Measurements from ENCODE around the gene NDUFB6. TPM values are rescaled to one million over a fixed set of nuclear protein-coding genes. Genes with fewer than 3 reads are reported as not detected.

The NDUFB6 gene
- total RNA-seq, 2 donors from 2014 or later, result 53.3 to 77.0 TPM

- DNase-seq, result no peak
- H3K27ac ChIP-seq, result no peak overlapping the region
- H3K36me3 ChIP-seq, result no peaks in the 10 kb centered on the region
- intact Hi-C loops (cut with DNase I), result loop anchor here (5.0 to 10.0 kb wide), 2 partner anchors 45 to 138 kb away; partner anchors contain the start of gene RIGI
- H3K9me3 ChIP-seq, result no peaks in the 10 kb centered on the region
- H3K4me1 ChIP-seq, result peaks cover 9% of the 10 kb centered on the region
- TF ChIP-seq CTCF (IDR thresholded peaks at IDR 0.05), result no peak
- H3K27me3 ChIP-seq, result no peaks in the 10 kb centered on the region
- no peak overlapping the region for H3K4me3 ChIP-seq
- H3K9ac ChIP-seq (ENCODE audit: low read depth in 2 of 2, low read length in 2 of 2), result no peak overlapping the region
Observed at GRCh38 chr9:32570262-32570661, 2.7 kb downstream of the NDUFB6 start.

- no peaks in the 10 kb centered on the region for H3K36me3 ChIP-seq
- H3K4me3 ChIP-seq, result no peak overlapping the region
- H3K9me3 ChIP-seq, result no peaks in the 10 kb centered on the region
- DNase-seq, result no peak
- H3K27ac ChIP-seq, result no peak overlapping the region
- no peaks in the 10 kb centered on the region for H3K27me3 ChIP-seq
- H3K9ac ChIP-seq (ENCODE audit: low read depth in 2 of 2, low read length in 2 of 2), result no peak overlapping the region
- no peak for TF ChIP-seq CTCF (IDR thresholded peaks at IDR 0.05)
- H3K4me1 ChIP-seq, result peaks cover 4% of the 10 kb centered on the region
- intact Hi-C loops (cut with DNase I), result no loop called here
Observed at GRCh38 chr9:32566770-32567169, 6.2 kb downstream of the NDUFB6 start.

GRCh38 chr9:32565967-32566366 is 7.0 kb downstream of the NDUFB6 start:
- intact Hi-C loops (cut with DNase I), result no loop called here
- Histone ChIP-seq H3K9me3 (no peaks in the 10 kb centered on the region), H3K4me1 (no peaks in the 10 kb centered on the region), H3K27me3 (no peaks in the 10 kb centered on the region), H3K36me3 (no peaks in the 10 kb centered on the region), H3K27ac (no peak overlapping the region), H3K4me3 (no peak overlapping the region), H3K9ac (ENCODE audit: low read depth in 2 of 2, low read length in 2 of 2) (no peak overlapping the region)
- TF ChIP-seq CTCF (IDR thresholded peaks at IDR 0.05), result no peak
- DNase-seq, result no peak

- H3K36me3 ChIP-seq, result no peaks in the 10 kb centered on the region
- DNase-seq, result no peak
- no peak overlapping the region for H3K27ac ChIP-seq
- no peaks in the 10 kb centered on the region for H3K27me3 ChIP-seq
- H3K9me3 ChIP-seq, result no peaks in the 10 kb centered on the region
- intact Hi-C loops (cut with DNase I), result no loop called here
- no peak overlapping the region for H3K9ac ChIP-seq (ENCODE audit: low read depth in 2 of 2, low read length in 2 of 2)
- H3K4me1 ChIP-seq, result no peaks in the 10 kb centered on the region
- no peak overlapping the region for H3K4me3 ChIP-seq
- TF ChIP-seq CTCF (IDR thresholded peaks at IDR 0.05), result no peak
Observed at GRCh38 chr9:32558408-32558934, 14.5 kb downstream of the NDUFB6 start.

- Histone ChIP-seq H3K9ac (ENCODE audit: low read depth in 2 of 2, low read length in 2 of 2) (no peak overlapping the region), H3K36me3 (no peaks in the 10 kb centered on the region), H3K4me3 (no peak overlapping the region), H3K9me3 (no peaks in the 10 kb centered on the region), H3K4me1 (peaks cover 7% of the 10 kb centered on the region), H3K27me3 (no peaks in the 10 kb centered on the region), H3K27ac (no peak overlapping the region)
- intact Hi-C loops (cut with DNase I), result no loop called here
- DNase-seq, result no peak
- no peak for TF ChIP-seq CTCF (IDR thresholded peaks at IDR 0.05)
Observed at GRCh38 chr9:32554591-32554990, 18.4 kb downstream of the NDUFB6 start.

Data from colonic mucosa (tissue), 4 donors.